H1 (cell line): Measurements from ENCODE around the gene GFRAL. TPM values are rescaled to one million over a fixed set of nuclear protein-coding genes. Genes with fewer than 3 reads are reported as not detected.

Source experiments
- CHD7 ChIP-seq: fragments of 300-600 bp; sonication (generic); IDR thresholded peaks from 2 replicates; pipeline ENCODE4 v1.7.1; 2012; ENCODE audit warnings: low read length, moderate library complexity, mild to moderate bottlenecking, inconsistent platforms; ENCODE audit not compliant: insufficient replicate concordance
- NANOG ChIP-seq: IDR thresholded peaks from 2 replicates; pipeline ENCODE4 v1.6.1; 2011; ENCODE audit warnings: low read length, low read depth, mild to moderate bottlenecking, inconsistent platforms; ENCODE audit not compliant: insufficient read depth, poor library complexity, severe bottlenecking
- polyA plus RNA-seq, 7 experiments: library from polyadenylated mRNA; depleted of rRNA in 3 of 7; stranded (reverse) in 5 of 7; unstranded in 2 of 7; fragments of >200 nt in 5 of 7; fragments of 200-250 nt in 2 of 7; gene quantifications; 1 replicate in 5 of 7; 2 replicates in 1 of 7; 4 replicates in 1 of 7; pipeline versions ENCODE4 v1.2.1 to v1.2.3, GENCODE V29; 2011 to 2013; ENCODE audit warnings: missing spikeins in 2 of 7, mixed read lengths in 2 of 7
- total RNA-seq: library from RNA; stranded (reverse); fragmentation: NEBNext Ultra II Directional; extraction: Animal tissue kit (Norgen Biotek cat#: 25700); gene quantifications from 2 replicates; pipeline ENCODE4 v1.2.1, GENCODE V29; 2021

The GFRAL gene
- total and polyA plus RNA-seq, 2 of the 8 experiments (the other 6 are each of a cell fraction or from before 2014, with no cell fraction given): not detected

DNA sequence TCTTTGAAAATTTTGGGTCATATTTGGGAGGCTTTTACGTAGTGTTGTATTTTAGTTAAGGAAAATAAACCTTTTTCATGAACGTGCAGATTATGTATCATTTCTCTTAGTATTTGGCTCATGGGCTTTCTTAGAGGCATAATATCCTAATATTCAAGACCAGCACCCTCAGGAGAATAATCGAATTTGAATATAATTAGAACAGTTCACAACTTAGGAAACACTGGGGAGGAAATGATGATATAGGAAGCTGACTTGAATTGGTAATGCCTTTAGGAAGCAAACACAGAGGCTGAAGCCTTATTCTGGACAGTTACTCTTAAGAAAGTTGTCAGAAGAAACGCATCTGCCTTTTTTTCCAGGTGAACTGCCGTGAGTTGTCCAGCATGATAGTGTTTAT lies at the start of gene GFRAL (continued):
- TF ChIP-seq CHD7 (no peak), NANOG (no peak)
